Measurements from ENCODE around the gene CLCNKB. TPM values are rescaled to one million over a fixed set of nuclear protein-coding genes. Genes with fewer than 3 reads are reported as not detected.

CLCNKB gene
- total and polyA plus RNA-seq, 2 of the 4 experiments (the other 2 are of a cell fraction): 0.09 TPM; not detected in 1

DNA sequence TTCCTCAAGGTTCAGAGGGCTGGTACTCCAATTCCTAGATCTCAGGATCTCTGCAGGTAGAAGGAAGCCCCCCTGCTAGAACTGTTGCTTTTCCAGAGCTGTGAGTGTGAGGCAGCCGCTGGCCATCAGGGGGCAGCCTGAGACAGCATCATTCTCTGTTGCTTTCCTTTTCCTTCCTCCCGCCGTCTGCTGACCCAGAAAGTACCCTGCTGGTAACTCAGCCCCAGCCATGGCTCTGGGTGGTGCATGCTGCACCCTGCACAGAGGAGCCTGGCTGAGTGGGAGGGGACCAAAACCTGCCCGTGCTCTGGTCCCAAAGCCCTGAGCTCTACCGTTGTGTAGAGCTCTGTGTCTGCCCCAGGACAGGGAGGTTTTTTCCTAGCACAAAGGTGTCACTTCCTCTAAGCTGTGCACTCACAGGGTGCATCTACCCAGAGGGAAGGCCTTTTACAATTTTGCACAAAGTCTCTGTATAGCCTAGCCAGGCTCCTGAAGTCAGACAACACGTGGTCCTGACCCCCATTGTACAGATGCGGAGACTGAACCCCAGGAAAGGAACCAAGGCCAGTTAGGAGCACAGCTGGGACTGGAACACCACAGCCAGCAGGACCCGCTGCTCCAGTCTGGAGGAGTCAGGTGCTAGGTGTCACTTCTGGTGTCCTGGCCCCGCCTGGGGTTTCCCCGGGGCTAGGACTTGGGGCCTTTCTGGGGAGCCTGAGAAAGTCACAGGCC, 35.5 kb downstream of the CLCNKB start:
- H3K23ac ChIP-seq (ENCODE audit: low read depth, low read length): no peak overlapping the region
- no peaks in the 10 kb centered on the region for H3K27me3 ChIP-seq (ENCODE audit: control insufficient read depth, insufficient read depth, low read length)
- peaks cover 0 to 6% of the 10 kb centered on the region in 2 experiments; a peak in 2 of 4 replicates for H3K79me1 ChIP-seq (ENCODE audit: low read depth in 1 of 2, low read length in 2 of 2)
- POLR2A ChIA-PET (ENCODE audit: unreplicated experiment): no interaction called here
- peak overlapping the region; percentile 78 for H3K4ac ChIP-seq (ENCODE audit: low read depth, low read length)
- dilution Hi-C loops (cut with HindIII; ENCODE audit: low sequenced_read_pairs, unreplicated experiment): no loop called here
- H3K18ac ChIP-seq (ENCODE audit: low read depth, low read length): no peak overlapping the region
- TF ChIP-seq SMC3 (IDR thresholded peaks at IDR 0.05; ENCODE audit: low read depth, low read length): peak; percentile 94
- TF ChIP-seq POLR2A (IDR thresholded peaks at IDR 0.05; ENCODE audit: low read depth, low read length): peak; percentile 50; the same call in 1 of the 2 replicates
- peak; percentile 96 for TF ChIP-seq RAD21 (IDR thresholded peaks at IDR 0.05; ENCODE audit: low read length)
- 0 out of 2 replicates have a peak, but pooled peaks have one; percentile 36 for TF ChIP-seq MAZ (IDR thresholded peaks at IDR 0.05; ENCODE audit: borderline replicate concordance, low read depth, low read length)
- TF ChIP-seq RFX5 (IDR thresholded peaks at IDR 0.05; ENCODE audit: low read depth, low read length): no peak
- TF ChIP-seq, protein P1, sequence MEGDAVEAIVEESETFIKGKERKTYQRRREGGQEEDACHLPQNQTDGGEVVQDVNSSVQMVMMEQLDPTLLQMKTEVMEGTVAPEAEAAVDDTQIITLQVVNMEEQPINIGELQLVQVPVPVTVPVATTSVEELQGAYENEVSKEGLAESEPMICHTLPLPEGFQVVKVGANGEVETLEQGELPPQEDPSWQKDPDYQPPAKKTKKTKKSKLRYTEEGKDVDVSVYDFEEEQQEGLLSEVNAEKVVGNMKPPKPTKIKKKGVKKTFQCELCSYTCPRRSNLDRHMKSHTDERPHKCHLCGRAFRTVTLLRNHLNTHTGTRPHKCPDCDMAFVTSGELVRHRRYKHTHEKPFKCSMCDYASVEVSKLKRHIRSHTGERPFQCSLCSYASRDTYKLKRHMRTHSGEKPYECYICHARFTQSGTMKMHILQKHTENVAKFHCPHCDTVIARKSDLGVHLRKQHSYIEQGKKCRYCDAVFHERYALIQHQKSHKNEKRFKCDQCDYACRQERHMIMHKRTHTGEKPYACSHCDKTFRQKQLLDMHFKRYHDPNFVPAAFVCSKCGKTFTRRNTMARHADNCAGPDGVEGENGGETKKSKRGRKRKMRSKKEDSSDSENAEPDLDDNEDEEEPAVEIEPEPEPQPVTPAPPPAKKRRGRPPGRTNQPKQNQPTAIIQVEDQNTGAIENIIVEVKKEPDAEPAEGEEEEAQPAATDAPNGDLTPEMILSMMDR (conservative IDR thresholded peaks at IDR 0.05; ENCODE audit: low read depth, low read length): peak; percentile 89
- no peaks in the 10 kb centered on the region for H3K9me3 ChIP-seq (ENCODE audit: control insufficient read depth, insufficient read depth, low read length)
- no peak overlapping the region for H2BK15ac ChIP-seq (ENCODE audit: low read depth, low read length)
- no peak overlapping the region for H2BK5ac ChIP-seq (ENCODE audit: low read depth, low read length, poor library complexity, severe bottlenecking)
- H3K36me3 ChIP-seq (ENCODE audit: control insufficient read depth, insufficient read depth, low read length): no peaks in the 10 kb centered on the region
- CTCF ChIA-PET: interaction anchor here (0.6 to 1.8 kb wide), 12 partner anchors 65 to 366 kb away, joined by 3 to 11 read pairs (median 3); partner anchors contain the start of gene EPHA2
- H2AK9ac ChIP-seq (replicated peaks; ENCODE audit: low read depth, low read length, poor library complexity): peak overlapping the region; percentile 19
- peak overlapping the region; percentile 36; the same call in 1 of the 2 replicates for H2AK5ac ChIP-seq (ENCODE audit: low read depth, low read length)
- peak; percentile 60 for DNase-seq
- H2BK20ac ChIP-seq (ENCODE audit: low read depth, low read length): peak overlapping the region; percentile 75
- H4K91ac ChIP-seq (ENCODE audit: insufficient read depth, low read depth, low read length): peak overlapping the region; percentile 16; the same call in 1 of the 2 replicates
- no peak overlapping the region for H4K5ac ChIP-seq (ENCODE audit: low read depth, low read length)
- intact Hi-C loops (cut with micrococcal nuclease): loop anchor here (1.0 to 2.0 kb wide), 4 partner anchors 68 to 284 kb away; no protein-coding TSS in a partner anchor
- no peak overlapping the region for H3K56ac ChIP-seq (ENCODE audit: extremely low read depth, insufficient read depth, low read length)
- H3K9ac ChIP-seq (ENCODE audit: low read depth, low read length): peak overlapping the region; percentile 1; the same call in 1 of the 2 replicates
- peak overlapping the region; percentile 42; the same call in 1 of the 2 replicates for H3K4me2 ChIP-seq (ENCODE audit: low read depth, low read length)
- no TSS peak for BruUV-seq (replicated peaks)
- no peak overlapping the region for H3K4me3 ChIP-seq (ENCODE audit: insufficient read depth, low read depth, low read length)
- H4K8ac ChIP-seq (ENCODE audit: low read depth in 2 of 2, low read length in 2 of 2): peak overlapping the region in 1 of 2 experiments; percentile 79; a peak in 1 of 4 replicates
- ATAC-seq (ENCODE audit: low read depth): peak; percentile 80
- H3K14ac ChIP-seq (replicated peaks; ENCODE audit: low read depth, low read length): peak overlapping the region; percentile 93
- in situ Hi-C loops (cut with MboI; ENCODE audit: low sequenced_read_pairs): loop anchor here (5.0 kb wide), 2 partner anchors 103 to 163 kb away; no protein-coding TSS in a partner anchor
- no peaks in the 10 kb centered on the region for H4K20me1 ChIP-seq (ENCODE audit: insufficient read depth, low read length)
- WGBS, 2 experiments (ENCODE audit: extremely low coverage in 2 of 2, insufficient read length in 1 of 2): 52% methylated on average over 3 of the region's 10 CpGs; no CpG with 5 or more reads in 1 of the 2 experiments
- no peak overlapping the region for H3K27ac ChIP-seq (ENCODE audit: insufficient read depth, low read length)
- peak overlapping the region; percentile 75 for H2BK120ac ChIP-seq (ENCODE audit: low read depth, low read length)
- H3K9me1 ChIP-seq (ENCODE audit: insufficient read depth, low read length): peaks cover 10% of the 10 kb centered on the region
- H3K4me1 ChIP-seq (ENCODE audit: control insufficient read depth, insufficient read depth, low read length): peaks cover 15% of the 10 kb centered on the region
- peak overlapping the region; percentile 98 for H2AFZ ChIP-seq (replicated peaks; ENCODE audit: low read length, poor library complexity)
